DOHH2 (cell line): ENCODE data around the gene CYP2A13.

Source experiments
- EZH2phosphoT487 ChIP-seq: fragments of 200-600 bp; sonication (generic); IDR thresholded peaks from 2 replicates; pipeline ENCODE4 v1.6.1; 2017; ENCODE audit warnings: borderline replicate concordance, mild to moderate bottlenecking, antibody characterized with exemption, low read length, moderate library complexity, mixed read lengths
- TF ChIP-seq, protein P1 (sequence below): fragments of 200-600 bp; sonication (generic); IDR thresholded peaks from one replicate; pipeline ENCODE4 v1.5.1; 2014; ENCODE audit warnings: antibody characterized with exemption, mild to moderate bottlenecking, low read depth, low read length; ENCODE audit not compliant: poor library complexity, severe bottlenecking

DNA sequence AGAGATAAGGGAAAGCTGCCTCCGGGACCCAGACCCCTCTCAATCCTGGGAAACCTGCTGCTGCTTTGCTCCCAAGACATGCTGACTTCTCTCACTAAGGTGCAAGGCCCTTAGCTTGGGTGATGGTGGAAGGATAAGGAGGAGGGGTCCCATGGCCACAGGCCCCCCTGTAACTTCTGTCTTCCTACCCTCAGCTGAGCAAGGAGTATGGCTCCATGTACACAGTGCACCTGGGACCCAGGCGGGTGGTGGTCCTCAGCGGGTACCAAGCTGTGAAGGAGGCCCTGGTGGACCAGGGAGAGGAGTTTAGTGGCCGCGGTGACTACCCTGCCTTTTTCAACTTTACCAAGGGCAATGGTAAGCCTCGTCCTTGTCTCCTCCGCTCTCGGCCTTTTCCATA is 28.0 kb downstream of the CYP2A13 start:
- TF ChIP-seq, protein P1, sequence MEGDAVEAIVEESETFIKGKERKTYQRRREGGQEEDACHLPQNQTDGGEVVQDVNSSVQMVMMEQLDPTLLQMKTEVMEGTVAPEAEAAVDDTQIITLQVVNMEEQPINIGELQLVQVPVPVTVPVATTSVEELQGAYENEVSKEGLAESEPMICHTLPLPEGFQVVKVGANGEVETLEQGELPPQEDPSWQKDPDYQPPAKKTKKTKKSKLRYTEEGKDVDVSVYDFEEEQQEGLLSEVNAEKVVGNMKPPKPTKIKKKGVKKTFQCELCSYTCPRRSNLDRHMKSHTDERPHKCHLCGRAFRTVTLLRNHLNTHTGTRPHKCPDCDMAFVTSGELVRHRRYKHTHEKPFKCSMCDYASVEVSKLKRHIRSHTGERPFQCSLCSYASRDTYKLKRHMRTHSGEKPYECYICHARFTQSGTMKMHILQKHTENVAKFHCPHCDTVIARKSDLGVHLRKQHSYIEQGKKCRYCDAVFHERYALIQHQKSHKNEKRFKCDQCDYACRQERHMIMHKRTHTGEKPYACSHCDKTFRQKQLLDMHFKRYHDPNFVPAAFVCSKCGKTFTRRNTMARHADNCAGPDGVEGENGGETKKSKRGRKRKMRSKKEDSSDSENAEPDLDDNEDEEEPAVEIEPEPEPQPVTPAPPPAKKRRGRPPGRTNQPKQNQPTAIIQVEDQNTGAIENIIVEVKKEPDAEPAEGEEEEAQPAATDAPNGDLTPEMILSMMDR: no peak
- no peak for TF ChIP-seq EZH2phosphoT487
